ENCODE data around the gene ZCCHC9. TPM values are rescaled to one million over a fixed set of nuclear protein-coding genes. Genes with fewer than 3 reads are reported as not detected.

ZCCHC9 gene
- total and polyA plus RNA-seq, 2 of the 4 experiments (the other 2 are of a cell fraction): 20.4 to 24.6 TPM

DNA sequence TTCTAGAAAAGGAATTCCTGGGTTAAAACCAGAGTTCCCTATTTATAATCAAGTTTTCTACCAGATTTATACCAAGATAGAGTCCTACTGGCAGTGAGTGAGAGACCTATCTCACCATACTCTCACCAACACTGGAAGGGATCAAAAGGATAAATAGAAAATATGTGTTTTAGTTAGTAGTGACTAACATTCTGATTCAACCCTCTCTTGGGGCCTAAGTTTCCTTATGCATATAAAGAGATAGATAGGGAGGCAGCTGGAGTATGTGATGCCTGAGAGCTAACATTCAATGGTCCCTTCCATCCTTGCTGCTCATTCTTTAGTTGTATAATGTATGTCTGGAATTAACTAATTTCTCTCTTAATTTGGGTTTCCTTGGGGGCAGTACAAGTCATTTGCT is 36.3 kb upstream of the ZCCHC9 start:
- dilution Hi-C loops (cut with HindIII; ENCODE audit: low sequenced_read_pairs, unreplicated experiment) (no loop called here), in situ Hi-C loops (cut with MboI; ENCODE audit: low sequenced_read_pairs) (no loop called here), intact Hi-C loops (cut with micrococcal nuclease) (no loop called here)
- H4K8ac ChIP-seq (ENCODE audit: low read depth in 2 of 2, low read length in 2 of 2): no peak overlapping the region
- TF ChIP-seq, protein P1, sequence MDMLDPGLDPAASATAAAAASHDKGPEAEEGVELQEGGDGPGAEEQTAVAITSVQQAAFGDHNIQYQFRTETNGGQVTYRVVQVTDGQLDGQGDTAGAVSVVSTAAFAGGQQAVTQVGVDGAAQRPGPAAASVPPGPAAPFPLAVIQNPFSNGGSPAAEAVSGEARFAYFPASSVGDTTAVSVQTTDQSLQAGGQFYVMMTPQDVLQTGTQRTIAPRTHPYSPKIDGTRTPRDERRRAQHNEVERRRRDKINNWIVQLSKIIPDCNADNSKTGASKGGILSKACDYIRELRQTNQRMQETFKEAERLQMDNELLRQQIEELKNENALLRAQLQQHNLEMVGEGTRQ (IDR thresholded peaks at IDR 0.05; ENCODE audit: low read depth, low read length): no peak
- ATAC-seq (ENCODE audit: low read depth) (peak; percentile 82), DNase-seq (peak; percentile 66)
- H3K18ac ChIP-seq (ENCODE audit: low read depth, low read length): no peak overlapping the region
- H2BK15ac ChIP-seq (ENCODE audit: low read depth, low read length): no peak overlapping the region
- ChIA-PET POLR2A (ENCODE audit: unreplicated experiment) (no interaction called here), CTCF (no interaction called here)
- no peak overlapping the region for H3K9ac ChIP-seq (ENCODE audit: low read depth, low read length)
- H3K79me1 ChIP-seq (ENCODE audit: low read depth in 1 of 2, low read length in 2 of 2): peaks cover 22 to 29% of the 10 kb centered on the region in 2 experiments
- no peaks in the 10 kb centered on the region for H3K27me3 ChIP-seq (ENCODE audit: control insufficient read depth, insufficient read depth, low read length)
- H3K9me1 ChIP-seq (ENCODE audit: insufficient read depth, low read length): peaks cover 4% of the 10 kb centered on the region; the same call in 1 of the 2 replicates
- H3K23ac ChIP-seq (ENCODE audit: low read depth, low read length): no peak overlapping the region
- H4K91ac ChIP-seq (ENCODE audit: insufficient read depth, low read depth, low read length): no peak overlapping the region
- peaks cover 8% of the 10 kb centered on the region for H3K4me1 ChIP-seq (ENCODE audit: control insufficient read depth, insufficient read depth, low read length)
- H2BK5ac ChIP-seq (ENCODE audit: low read depth, low read length, poor library complexity, severe bottlenecking): no peak overlapping the region
- H3K36me3 ChIP-seq (ENCODE audit: control insufficient read depth, insufficient read depth, low read length): no peaks in the 10 kb centered on the region
- H3K4ac ChIP-seq (ENCODE audit: low read depth, low read length): no peak overlapping the region
- no peaks in the 10 kb centered on the region for H3K9me3 ChIP-seq (ENCODE audit: control insufficient read depth, insufficient read depth, low read length)
- H2AK9ac ChIP-seq (replicated peaks; ENCODE audit: low read depth, low read length, poor library complexity): no peak overlapping the region
- H2AK5ac ChIP-seq (ENCODE audit: low read depth, low read length): no peak overlapping the region
- no peak overlapping the region for H3K56ac ChIP-seq (ENCODE audit: extremely low read depth, insufficient read depth, low read length)
- H4K20me1 ChIP-seq (ENCODE audit: insufficient read depth, low read length): no peaks in the 10 kb centered on the region
- no peak overlapping the region for H3K27ac ChIP-seq (ENCODE audit: insufficient read depth, low read length)
- H3K14ac ChIP-seq (replicated peaks; ENCODE audit: low read depth, low read length): no peak overlapping the region
- H2BK120ac ChIP-seq (ENCODE audit: low read depth, low read length): no peak overlapping the region
- no peak overlapping the region for H3K4me2 ChIP-seq (ENCODE audit: low read depth, low read length)
- BruUV-seq (replicated peaks): no TSS peak
- no peak overlapping the region for H2AFZ ChIP-seq (replicated peaks; ENCODE audit: low read length, poor library complexity)
- H2BK20ac ChIP-seq (ENCODE audit: low read depth, low read length): no peak overlapping the region
- no peak overlapping the region for H4K5ac ChIP-seq (ENCODE audit: low read depth, low read length)
- H3K4me3 ChIP-seq (ENCODE audit: insufficient read depth, low read depth, low read length): no peak overlapping the region

All from IMR-90 (cell line).